ENCODE data around the gene USP37.
"Not testable (repeated sequence)": the region's sequence is repeated elsewhere in the genome, so short reads cannot be mapped to it uniquely, and the experiment has no call there.

Gene USP37

DNA sequence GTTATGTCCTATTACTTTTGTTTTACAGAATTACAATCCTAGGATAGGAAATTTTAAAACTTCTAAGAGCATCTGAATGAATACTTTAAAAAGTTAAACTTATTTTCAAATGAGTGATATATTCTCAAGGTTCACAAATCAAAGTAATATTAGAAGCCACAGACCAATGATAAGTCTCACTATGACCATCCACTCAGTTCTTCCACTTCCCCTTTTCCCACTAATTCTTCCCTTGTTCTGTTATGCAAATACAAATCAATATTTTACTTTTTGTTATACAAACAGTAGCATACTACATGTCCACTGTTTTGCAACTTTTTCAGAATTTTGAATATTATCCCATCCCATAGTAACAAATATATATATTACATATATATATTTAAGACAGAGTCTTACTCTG lies 20.2 kb downstream of the USP37 start:
- peaks cover 85% of the 10 kb centered on the region for H3K36me3 ChIP-seq (ENCODE audit: control insufficient read depth, insufficient read depth, low read length)

DNA sequence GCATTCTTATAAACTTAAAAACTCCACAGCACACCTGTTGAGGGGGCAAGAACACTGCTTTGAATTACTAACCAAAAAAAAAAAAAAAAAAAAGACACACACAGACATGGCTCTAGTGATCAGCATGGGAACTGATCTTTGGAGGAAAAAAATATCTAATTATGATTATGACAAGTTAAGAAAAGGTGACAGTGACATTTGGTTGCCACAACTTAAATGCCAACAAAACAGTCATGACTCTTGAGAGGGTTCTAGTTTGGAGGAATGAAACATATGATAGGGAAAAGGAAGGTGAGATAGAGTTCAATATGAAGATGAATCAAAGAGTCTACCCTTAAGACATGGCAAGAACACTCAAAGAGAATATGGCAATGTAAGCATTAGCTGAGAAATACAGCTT lies 20.6 kb downstream of the USP37 start:
- Histone ChIP-seq H3K27ac (ENCODE audit: low read depth, low read length) (no peak overlapping the region), H3K4me3 (ENCODE audit: low read depth, low read length) (no peak overlapping the region), H3K4me1 (ENCODE audit: control insufficient read depth, insufficient read depth, low read length) (no peaks in the 10 kb centered on the region), H3K9ac (ENCODE audit: low read depth, low read length) (no peak overlapping the region), H3K9me3 (ENCODE audit: control insufficient read depth, insufficient read depth, low read length) (no peaks in the 10 kb centered on the region), H3K36me3 (ENCODE audit: control insufficient read depth, insufficient read depth, low read length) (peaks cover 85% of the 10 kb centered on the region), H3K27me3 (ENCODE audit: control insufficient read depth, insufficient read depth, low read length) (no peaks in the 10 kb centered on the region)

More for the DNA sequence above, 20.2 kb downstream of the USP37 start:
- H3K9me3 ChIP-seq (ENCODE audit: control insufficient read depth, insufficient read depth, low read length): no peaks in the 10 kb centered on the region
- H3K4me1 ChIP-seq (ENCODE audit: control insufficient read depth, insufficient read depth, low read length): no peaks in the 10 kb centered on the region
- H3K9ac ChIP-seq (ENCODE audit: low read depth, low read length): no peak overlapping the region
- no peak overlapping the region for H3K27ac ChIP-seq (ENCODE audit: low read depth, low read length)
- H3K4me3 ChIP-seq (ENCODE audit: low read depth, low read length): no peak overlapping the region
- no peaks in the 10 kb centered on the region for H3K27me3 ChIP-seq (ENCODE audit: control insufficient read depth, insufficient read depth, low read length)

DNA sequence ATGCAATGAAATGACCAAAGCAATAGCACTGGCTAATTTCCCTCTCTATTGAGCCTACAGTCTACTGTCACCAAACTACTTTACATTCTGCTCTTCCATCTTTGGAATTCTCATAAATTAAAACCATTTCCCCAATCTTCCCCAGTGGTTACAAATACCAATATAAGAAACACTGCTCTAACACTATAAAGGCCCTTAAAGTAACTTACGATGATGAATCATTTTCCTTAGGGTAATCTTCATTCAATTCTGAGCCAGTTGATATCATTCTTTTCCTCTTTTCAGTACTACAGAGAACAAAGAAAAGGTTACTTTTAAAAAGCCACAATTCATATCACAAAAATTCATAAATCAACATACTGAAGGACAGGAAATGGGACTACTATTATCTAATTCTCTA lies 22.1 kb downstream of the USP37 start:
- Histone ChIP-seq H3K4me3 (ENCODE audit: low read depth, low read length) (no peak overlapping the region), H3K27me3 (ENCODE audit: control insufficient read depth, insufficient read depth, low read length) (no peaks in the 10 kb centered on the region), H3K9ac (ENCODE audit: low read depth, low read length) (no peak overlapping the region), H3K9me3 (ENCODE audit: control insufficient read depth, insufficient read depth, low read length) (no peaks in the 10 kb centered on the region), H3K36me3 (ENCODE audit: control insufficient read depth, insufficient read depth, low read length) (peaks cover 87% of the 10 kb centered on the region), H3K4me1 (ENCODE audit: control insufficient read depth, insufficient read depth, low read length) (no peaks in the 10 kb centered on the region), H3K27ac (ENCODE audit: low read depth, low read length) (no peak overlapping the region)

DNA sequence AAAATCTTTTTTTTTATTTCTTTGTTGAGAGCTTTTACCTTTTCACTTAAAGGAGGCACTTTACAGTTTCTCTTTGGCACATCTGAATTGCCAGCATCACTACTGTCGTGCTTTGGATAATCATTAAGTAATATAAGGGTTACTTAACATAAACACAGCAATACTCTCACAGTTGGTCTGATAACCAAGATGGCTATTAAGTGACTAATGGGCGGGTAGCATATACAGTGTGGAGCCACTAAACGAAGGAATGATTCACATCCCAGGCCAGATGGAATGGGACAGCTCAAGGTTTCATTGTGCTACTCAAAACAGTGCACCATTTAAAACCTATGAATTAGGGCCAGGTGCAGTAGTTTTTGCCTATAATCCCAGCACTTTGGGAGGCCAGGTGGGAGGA lies 28.1 kb downstream of the USP37 start:
- Histone ChIP-seq H3K4me1 (ENCODE audit: control insufficient read depth, insufficient read depth, low read length) (no peaks in the 10 kb centered on the region), H3K27ac (ENCODE audit: low read depth, low read length) (no peak overlapping the region), H3K9ac (ENCODE audit: low read depth, low read length) (no peak overlapping the region), H3K9me3 (ENCODE audit: control insufficient read depth, insufficient read depth, low read length) (no peaks in the 10 kb centered on the region), H3K4me3 (ENCODE audit: low read depth, low read length) (no peak overlapping the region), H3K27me3 (ENCODE audit: control insufficient read depth, insufficient read depth, low read length) (no peaks in the 10 kb centered on the region), H3K36me3 (ENCODE audit: control insufficient read depth, insufficient read depth, low read length) (peaks cover 81% of the 10 kb centered on the region)

DNA sequence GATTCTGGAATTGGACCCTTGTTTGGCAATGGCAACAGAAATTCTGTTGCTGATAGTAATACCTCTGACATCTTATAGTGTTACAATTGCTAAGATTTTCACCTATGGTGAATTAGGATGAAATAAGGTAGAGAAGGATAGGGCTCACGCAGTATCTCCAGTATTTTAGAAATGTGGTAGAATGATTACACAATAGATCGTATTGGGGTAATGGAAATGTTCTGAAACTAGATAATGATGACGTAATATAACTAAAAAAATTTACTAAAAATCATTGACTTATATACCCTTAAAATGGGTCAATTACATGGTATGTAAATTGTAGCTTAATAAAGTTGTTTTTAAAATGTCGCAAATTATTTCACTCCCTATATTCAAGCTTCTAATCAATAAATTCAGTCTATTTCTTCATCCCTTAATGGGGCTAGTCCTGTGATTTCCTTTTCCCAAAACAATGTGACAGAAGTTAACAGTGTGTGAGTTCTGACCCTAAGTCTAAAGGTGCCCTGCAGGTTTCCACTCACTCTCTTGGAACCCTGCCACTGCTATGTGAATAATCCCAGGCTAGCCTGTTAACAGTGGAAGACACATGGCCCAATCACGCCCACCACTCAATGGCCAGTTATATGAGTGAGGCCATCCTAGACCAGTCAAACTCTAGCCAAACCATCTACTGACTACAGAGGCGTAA lies 31.2 kb downstream of the USP37 start:
- Histone ChIP-seq H3K27me3 (ENCODE audit: control insufficient read depth, insufficient read depth, low read length) (no peaks in the 10 kb centered on the region), H3K27ac (ENCODE audit: low read depth, low read length) (no peak overlapping the region), H3K9me3 (ENCODE audit: control insufficient read depth, insufficient read depth, low read length) (no peaks in the 10 kb centered on the region), H3K4me1 (ENCODE audit: control insufficient read depth, insufficient read depth, low read length) (no peaks in the 10 kb centered on the region), H3K36me3 (ENCODE audit: control insufficient read depth, insufficient read depth, low read length) (peaks cover 84% of the 10 kb centered on the region), H3K9ac (ENCODE audit: low read depth, low read length) (no peak overlapping the region), H3K4me3 (ENCODE audit: low read depth, low read length) (no peak overlapping the region)

DNA sequence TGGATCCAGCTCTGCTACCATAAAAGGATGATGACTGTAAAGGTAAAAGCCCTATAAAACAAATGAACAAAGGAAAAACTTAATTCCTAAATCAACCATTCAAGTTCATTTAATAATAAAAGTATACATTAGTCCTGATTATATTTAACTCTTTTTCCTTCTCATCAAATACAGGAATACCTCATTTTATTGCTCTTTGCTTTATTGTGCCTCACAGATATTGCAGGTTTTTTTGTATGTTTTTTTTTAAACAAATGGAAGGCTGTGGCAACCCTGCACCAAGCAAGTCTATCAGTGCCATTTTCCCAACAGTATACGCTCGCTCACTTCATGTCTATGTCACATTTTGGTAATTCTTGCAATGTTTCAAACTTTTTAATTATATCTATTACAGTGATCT lies 38.2 kb downstream of the USP37 start:
- H3K4me3 ChIP-seq (ENCODE audit: low read depth, low read length): no peak overlapping the region
- peaks cover 92% of the 10 kb centered on the region for H3K36me3 ChIP-seq (ENCODE audit: control insufficient read depth, insufficient read depth, low read length)
- no peak overlapping the region for H3K27ac ChIP-seq (ENCODE audit: low read depth, low read length)
- H3K4me1 ChIP-seq (ENCODE audit: control insufficient read depth, insufficient read depth, low read length): no peaks in the 10 kb centered on the region
- no peaks in the 10 kb centered on the region for H3K27me3 ChIP-seq (ENCODE audit: control insufficient read depth, insufficient read depth, low read length)
- H3K9me3 ChIP-seq (ENCODE audit: control insufficient read depth, insufficient read depth, low read length): peaks cover 2% of the 10 kb centered on the region; the same call in 1 of the 2 replicates
- no peak overlapping the region for H3K9ac ChIP-seq (ENCODE audit: low read depth, low read length)

DNA sequence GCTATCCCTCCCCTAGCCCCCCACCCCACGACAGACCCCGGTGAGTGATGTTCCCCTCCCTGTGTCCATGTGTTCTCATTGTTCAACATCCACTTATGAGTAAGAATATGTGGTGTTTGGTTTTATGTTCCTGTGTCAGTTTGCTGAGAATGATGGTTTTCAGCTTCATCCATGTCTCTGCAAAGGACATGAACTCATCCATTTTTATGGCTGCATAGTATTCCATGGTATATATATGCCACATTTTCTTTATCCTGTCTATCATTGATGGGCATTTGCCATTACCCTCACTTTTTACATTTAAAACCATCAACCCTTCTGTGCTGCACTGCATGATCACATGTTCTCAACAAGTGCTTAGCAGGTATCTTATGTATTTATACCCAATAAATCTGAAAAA lies 39.7 kb downstream of the USP37 start:
- H3K9ac ChIP-seq (ENCODE audit: low read depth, low read length); H3K9me3 ChIP-seq (ENCODE audit: control insufficient read depth, insufficient read depth, low read length); H3K4me3 ChIP-seq (ENCODE audit: low read depth, low read length); H3K27ac ChIP-seq (ENCODE audit: low read depth, low read length); H3K4me1 ChIP-seq (ENCODE audit: control insufficient read depth, insufficient read depth, low read length); H3K27me3 ChIP-seq (ENCODE audit: control insufficient read depth, insufficient read depth, low read length): not testable (repeated sequence)
- H3K36me3 ChIP-seq (ENCODE audit: control insufficient read depth, insufficient read depth, low read length): peaks cover 82% of the 10 kb centered on the region

DNA sequence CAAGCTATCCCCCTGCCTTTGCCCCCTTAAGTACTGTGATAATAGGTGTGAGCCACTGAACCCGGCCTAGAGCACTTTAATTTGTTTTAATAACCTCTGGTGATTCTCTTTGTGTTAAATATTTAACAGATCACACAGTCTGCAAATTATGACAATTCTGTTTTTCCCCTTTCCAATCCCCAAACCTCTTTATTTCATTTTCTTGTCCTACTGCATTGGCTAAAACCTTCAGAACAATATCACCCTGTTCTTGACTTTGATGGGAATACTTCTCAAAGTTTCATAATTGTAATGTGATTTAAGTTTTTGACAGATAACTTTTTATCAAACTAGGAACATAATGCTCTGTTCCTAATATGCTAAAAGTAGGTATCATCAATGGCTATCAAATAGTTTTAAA lies 44.5 kb downstream of the USP37 start:
- Histone ChIP-seq H3K36me3 (ENCODE audit: control insufficient read depth, insufficient read depth, low read length) (peaks cover 59% of the 10 kb centered on the region), H3K4me3 (ENCODE audit: low read depth, low read length) (no peak overlapping the region), H3K27ac (ENCODE audit: low read depth, low read length) (no peak overlapping the region), H3K27me3 (ENCODE audit: control insufficient read depth, insufficient read depth, low read length) (no peaks in the 10 kb centered on the region), H3K9me3 (ENCODE audit: control insufficient read depth, insufficient read depth, low read length) (no peaks in the 10 kb centered on the region; the same call in 1 of the 2 replicates), H3K4me1 (ENCODE audit: control insufficient read depth, insufficient read depth, low read length) (no peaks in the 10 kb centered on the region), H3K9ac (ENCODE audit: low read depth, low read length) (no peak overlapping the region)

DNA sequence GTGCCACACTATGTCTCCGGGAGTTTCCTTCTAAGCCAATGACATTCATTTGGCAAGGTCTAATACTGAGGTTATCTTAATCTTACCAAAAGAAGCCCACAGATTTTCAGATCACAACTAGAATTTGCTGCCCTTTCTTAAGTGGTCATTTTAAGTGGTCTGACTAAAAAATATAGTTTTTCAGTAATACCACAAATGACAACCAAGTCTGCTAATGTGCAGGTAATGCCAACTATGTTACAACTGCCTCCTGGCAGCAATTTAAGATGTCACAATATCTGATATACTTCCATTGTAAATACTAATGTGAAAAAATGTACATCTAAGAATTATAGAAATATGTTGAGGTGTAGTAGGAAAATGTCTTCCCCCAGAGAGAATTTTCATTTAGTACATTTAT lies 49.3 kb downstream of the USP37 start:
- H3K9me3 ChIP-seq (ENCODE audit: control insufficient read depth, insufficient read depth, low read length): no peaks in the 10 kb centered on the region
- no peak overlapping the region for H3K9ac ChIP-seq (ENCODE audit: low read depth, low read length)
- no peaks in the 10 kb centered on the region for H3K27me3 ChIP-seq (ENCODE audit: control insufficient read depth, insufficient read depth, low read length)
- H3K4me1 ChIP-seq (ENCODE audit: control insufficient read depth, insufficient read depth, low read length): no peaks in the 10 kb centered on the region
- H3K36me3 ChIP-seq (ENCODE audit: control insufficient read depth, insufficient read depth, low read length): peaks cover 28% of the 10 kb centered on the region
- H3K27ac ChIP-seq (ENCODE audit: low read depth, low read length): no peak overlapping the region
- no peak overlapping the region for H3K4me3 ChIP-seq (ENCODE audit: low read depth, low read length)

DNA sequence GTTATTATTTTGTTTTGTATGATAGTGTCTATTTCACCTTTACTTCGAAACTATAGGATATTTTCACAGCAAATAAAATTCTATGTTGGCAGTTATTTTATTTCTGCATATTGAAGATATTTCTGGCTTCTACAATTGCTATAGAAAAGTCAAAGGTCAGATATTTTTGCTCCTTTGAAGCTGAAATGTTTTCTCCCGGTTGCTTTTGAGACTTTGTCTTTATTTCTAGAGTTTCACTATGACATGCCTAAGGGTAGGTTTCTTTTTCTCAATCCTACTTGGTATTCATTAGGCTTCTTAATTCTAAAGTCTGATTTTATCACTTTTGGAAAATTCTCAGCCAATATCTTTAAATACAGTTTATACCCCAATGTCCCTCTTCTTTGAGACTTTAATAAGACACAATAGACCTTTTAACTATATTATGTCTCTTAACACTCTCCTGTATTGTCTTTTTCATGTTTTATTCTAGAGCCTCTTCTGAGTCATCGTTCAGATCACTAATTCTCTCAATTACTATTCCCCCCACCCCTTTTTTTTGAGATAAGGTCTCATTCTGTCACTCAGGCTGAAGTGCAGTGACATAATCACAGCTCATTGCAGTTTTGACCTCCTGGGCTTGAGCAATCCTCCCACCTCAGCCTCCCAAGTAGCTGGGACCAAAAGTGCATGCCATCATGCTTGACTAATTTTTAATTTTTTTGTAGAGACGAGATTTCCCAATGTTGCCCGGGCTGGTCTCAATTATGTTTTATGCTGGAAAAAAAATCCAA lies 50.5 kb downstream of the USP37 start:
- H3K36me3 ChIP-seq (ENCODE audit: control insufficient read depth, insufficient read depth, low read length): peaks cover 23% of the 10 kb centered on the region
- H3K27ac ChIP-seq (ENCODE audit: low read depth, low read length): no peak overlapping the region
- no peaks in the 10 kb centered on the region for H3K9me3 ChIP-seq (ENCODE audit: control insufficient read depth, insufficient read depth, low read length)
- no peaks in the 10 kb centered on the region for H3K4me1 ChIP-seq (ENCODE audit: control insufficient read depth, insufficient read depth, low read length)
- H3K4me3 ChIP-seq (ENCODE audit: low read depth, low read length): no peak overlapping the region
- H3K9ac ChIP-seq (ENCODE audit: low read depth, low read length): no peak overlapping the region
- no peaks in the 10 kb centered on the region for H3K27me3 ChIP-seq (ENCODE audit: control insufficient read depth, insufficient read depth, low read length)

DNA sequence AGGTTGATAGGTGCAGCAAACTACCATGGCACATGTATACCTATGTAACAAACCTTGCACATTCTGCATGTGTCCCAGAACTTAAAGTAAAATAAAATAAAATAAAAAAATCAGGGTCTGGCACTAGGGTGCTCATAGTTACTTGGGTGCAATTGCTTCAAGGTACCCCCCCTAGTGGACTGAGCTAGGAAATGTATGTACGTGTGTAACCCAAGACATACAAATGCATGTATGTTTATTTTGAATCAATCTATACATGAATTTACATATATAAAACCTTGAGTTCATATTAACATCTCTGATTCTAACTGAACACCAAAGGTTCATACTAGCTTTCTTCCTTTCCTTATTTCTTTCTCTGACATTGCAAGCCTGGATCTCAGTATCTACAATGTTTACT lies 51.5 kb downstream of the USP37 start:
- H3K36me3 ChIP-seq (ENCODE audit: control insufficient read depth, insufficient read depth, low read length): peaks cover 15% of the 10 kb centered on the region
- H3K27me3 ChIP-seq (ENCODE audit: control insufficient read depth, insufficient read depth, low read length): no peaks in the 10 kb centered on the region
- H3K9me3 ChIP-seq (ENCODE audit: control insufficient read depth, insufficient read depth, low read length): no peaks in the 10 kb centered on the region
- no peak overlapping the region for H3K27ac ChIP-seq (ENCODE audit: low read depth, low read length)
- no peak overlapping the region for H3K9ac ChIP-seq (ENCODE audit: low read depth, low read length)
- no peaks in the 10 kb centered on the region for H3K4me1 ChIP-seq (ENCODE audit: control insufficient read depth, insufficient read depth, low read length)
- H3K4me3 ChIP-seq (ENCODE audit: low read depth, low read length): no peak overlapping the region

All from HUES48 (cell line).